SK-N-SH treated with all-trans-retinoic acid at 6 μM for 48 hours (cell line): ENCODE results near the gene MUSK.

Source experiments
- ARNTL ChIP-seq: fragments of 450-650 bp; formaldehyde crosslinking; IDR thresholded peaks from 2 replicates; pipeline ENCODE4 v1.5.0; 2020; ENCODE audit warnings: low read depth, mild to moderate bottlenecking, moderate library complexity, borderline replicate concordance
- GLIS3 ChIP-seq: fragments of 250-450 bp; sonication (Bioruptor Pico); IDR thresholded peaks from 2 replicates; pipeline ENCODE4 v1.5.0; 2020; ENCODE audit warnings: mild to moderate bottlenecking, moderate library complexity
- PATZ1 ChIP-seq: fragments of 250-450 bp; sonication (Bioruptor Pico); IDR thresholded peaks from 2 replicates; pipeline ENCODE4 v1.8.0; 2020; ENCODE audit warnings: mild to moderate bottlenecking, moderate library complexity, borderline replicate concordance
- TCF4 ChIP-seq: fragments of 250-450 bp; sonication (Bioruptor Pico); IDR thresholded peaks from 2 replicates; pipeline ENCODE4 v1.8.0; 2021; ENCODE audit warnings: mild to moderate bottlenecking, moderate library complexity, borderline replicate concordance
- ZFP30 ChIP-seq: fragments of 450-650 bp; formaldehyde crosslinking; IDR thresholded peaks from 2 replicates; pipeline ENCODE4 v1.5.0; 2022; ENCODE audit warnings: mild to moderate bottlenecking, moderate library complexity

GRCh38 chr9:110638381-110638954 lies 30.1 kb upstream of the MUSK start:
- no peak for TF ChIP-seq PATZ1 (CRISPR knock-in tag)
- no peak for TF ChIP-seq GLIS3
- TF ChIP-seq TCF4 (CRISPR knock-in tag): no peak
- no peak for TF ChIP-seq ARNTL
- TF ChIP-seq ZFP30 (CRISPR knock-in tag): no peak
